H1 (cell line): ENCODE data around the gene GALNT17. TPM values are rescaled to one million over a fixed set of nuclear protein-coding genes. Genes with fewer than 3 reads are reported as not detected.

ENCODE experiments used
- CTCF ChIA-PET: fragments of 300-600 bp; sonication (Branson Sonifier 250); formaldehyde crosslinking; loops from one replicate; lab custom pipeline; 2021; ENCODE audit not compliant: partially characterized antibody; lab: Charles Lee
- POLR2A ChIA-PET: fragments of 300-600 bp; sonication (Branson Sonifier 250); formaldehyde crosslinking; loops from one replicate; lab custom pipeline; 2021; ENCODE audit warnings: inconsistent platforms; ENCODE audit not compliant: partially characterized antibody; lab: Charles Lee
- DNase-seq, 2 experiments: peaks; one replicate each; pipeline versions ENCODE4 v3.0.0 to v3.0.0-alpha.2; 2010 to 2022; ENCODE audit warnings: low spot score in 2 of 2, low read depth in 1 of 2, mixed read lengths in 1 of 2
- FAIRE-seq: peaks from 2 replicates; lab custom pipeline; 2011; peaks lifted over from hg19 to GRCh38; lab: Jason Lieb, UNC
- H2AFZ ChIP-seq: 2 replicates; pipeline ENCODE4 v1.8.1; 2012; ENCODE audit warnings: low read length, inconsistent platforms
- H2AK5ac ChIP-seq: 2 replicates; pipeline ENCODE4 v1.6.1; 2013; ENCODE audit warnings: low read depth, low read length
- H2BK120ac ChIP-seq: replicated peaks from 2 replicates; pipeline ENCODE3; 2013; ENCODE audit warnings: low read depth, low read length, inconsistent platforms
- H2BK12ac ChIP-seq: 2 replicates; pipeline ENCODE4 v1.6.1; 2013; ENCODE audit warnings: low read depth, low read length
- H2BK15ac ChIP-seq: 2 replicates; pipeline ENCODE4 v1.6.1; 2013; ENCODE audit warnings: low read length
- H2BK20ac ChIP-seq: 2 replicates; pipeline ENCODE4 v1.6.1; 2013; ENCODE audit warnings: low read length
- H2BK5ac ChIP-seq: 2 replicates; pipeline ENCODE4 v1.6.1; 2013; ENCODE audit warnings: low read depth, low read length
- H3K14ac ChIP-seq: 2 replicates; pipeline ENCODE4 v1.6.1; 2013; ENCODE audit warnings: inconsistent platforms; ENCODE audit not compliant: insufficient read length
- H3K18ac ChIP-seq: 2 replicates; pipeline ENCODE4 v1.6.1; 2013; ENCODE audit warnings: low read length; ENCODE audit errors: extremely low read depth
- H3K23ac ChIP-seq: 2 replicates; pipeline ENCODE4 v1.6.1; 2013; ENCODE audit warnings: inconsistent platforms; ENCODE audit not compliant: insufficient read length
- H3K23me2 ChIP-seq: 2 replicates; pipeline ENCODE4 v1.6.1; 2013; ENCODE audit warnings: low read depth, low read length
- H3K27ac ChIP-seq: 2 replicates; pipeline ENCODE4 v1.6.1; 2011; ENCODE audit warnings: low read depth, low read length, inconsistent platforms
- H3K27me3 ChIP-seq, 4 experiments: replicated peaks in 1 of 4; 1 replicate in 1 of 4; 2 replicates in 3 of 4; pipeline versions ENCODE4 v1.6.1 to v1.8.1; 2011 to 2013; ENCODE audit warnings: low read length in 3 of 4, mild to moderate bottlenecking in 3 of 4, inconsistent platforms in 2 of 4, mixed read lengths in 2 of 4, moderate library complexity in 1 of 4; ENCODE audit not compliant: control insufficient read depth in 3 of 4, insufficient read depth in 3 of 4; ENCODE audit errors: extremely low read depth in 1 of 4
- H3K36me3 ChIP-seq, 4 experiments: 2 replicates each; pipeline versions ENCODE4 v1.6.1 to v1.8.1; 2011 to 2013; ENCODE audit warnings: mild to moderate bottlenecking in 4 of 4, low read length in 3 of 4, moderate library complexity in 2 of 4, control low read depth in 1 of 4, inconsistent platforms in 1 of 4; ENCODE audit not compliant: insufficient read depth in 4 of 4, control insufficient read depth in 2 of 4
- H3K4ac ChIP-seq: replicated peaks from 2 replicates; pipeline ENCODE3; 2013; ENCODE audit warnings: low read length, low read depth, mixed read lengths, inconsistent platforms; ENCODE audit not compliant: insufficient read length
- H3K4me1 ChIP-seq, 4 experiments: replicated peaks in 1 of 4; 1 replicate in 1 of 4; 2 replicates in 3 of 4; pipeline versions ENCODE4 v1.6.1 to v1.8.1; 2011 to 2013; ENCODE audit warnings: low read length in 3 of 4, inconsistent platforms in 2 of 4, mixed read lengths in 1 of 4; ENCODE audit not compliant: insufficient read depth in 4 of 4, control insufficient read depth in 3 of 4
- H3K4me2 ChIP-seq, 2 experiments: 2 replicates each; pipeline versions ENCODE4 v1.6.1 to v1.8.1; 2011 to 2013; ENCODE audit warnings: low read depth in 2 of 2, low read length in 2 of 2, control low read depth in 1 of 2, inconsistent platforms in 1 of 2, mild to moderate bottlenecking in 1 of 2; ENCODE audit not compliant: insufficient read depth in 1 of 2
- H3K4me3 ChIP-seq, 4 experiments: fragments of 200-600, 300-600 bp in 1 of 4; sonication (generic), shearing (Covaris generic), sonication (Bioruptor Twin) in 1 of 4; 2 replicates each; pipeline versions ENCODE4 v1.5.1 to v1.8.1; 2011 to 2016; ENCODE audit warnings: low read length in 4 of 4, low read depth in 3 of 4, control low read depth in 2 of 4, inconsistent platforms in 2 of 4, mild to moderate bottlenecking in 2 of 4, mixed read lengths in 1 of 4, moderate library complexity in 1 of 4; ENCODE audit not compliant: insufficient read depth in 2 of 4; ENCODE audit errors: extremely low read depth in 1 of 4
- H3K56ac ChIP-seq: replicated peaks from 2 replicates; pipeline ENCODE3; 2013; ENCODE audit warnings: low read depth, mild to moderate bottlenecking, mixed read lengths, low read length, inconsistent platforms; ENCODE audit not compliant: insufficient read length
- H3K79me1 ChIP-seq: 2 replicates; pipeline ENCODE4 v1.6.1; 2013; ENCODE audit warnings: low read depth, low read length, control low read depth
- H3K79me2 ChIP-seq, 2 experiments: 2 replicates each; pipeline versions ENCODE4 v1.6.1 to v1.8.1; 2012 to 2013; ENCODE audit warnings: low read length in 2 of 2, mild to moderate bottlenecking in 2 of 2, inconsistent platforms in 1 of 2; ENCODE audit not compliant: insufficient read depth in 2 of 2, control insufficient read depth in 1 of 2
- H3K9ac ChIP-seq, 4 experiments: replicated peaks in 1 of 4; 1 replicate in 1 of 4; 2 replicates in 3 of 4; pipeline versions ENCODE4 v1.6.1 to v1.8.1; 2011 to 2013; ENCODE audit warnings: low read depth in 3 of 4, low read length in 3 of 4, control low read depth in 2 of 4, mild to moderate bottlenecking in 2 of 4, moderate library complexity in 2 of 4, inconsistent platforms in 1 of 4; ENCODE audit errors: extremely low read depth in 1 of 4
- H3K9me3 ChIP-seq, 2 experiments: 2 replicates each; pipeline versions ENCODE4 v1.6.1 to v1.8.1; 2012 to 2013; ENCODE audit warnings: mild to moderate bottlenecking in 2 of 2, moderate library complexity in 2 of 2, control low read depth in 1 of 2, inconsistent platforms in 1 of 2, low read depth in 1 of 2, low read length in 1 of 2, mixed read lengths in 1 of 2; ENCODE audit not compliant: insufficient read depth in 2 of 2
- H4K20me1 ChIP-seq, 2 experiments: replicated peaks in 1 of 2; 2 replicates each; pipeline versions ENCODE3 to v1.8.1; 2011 to 2013; ENCODE audit warnings: inconsistent platforms in 2 of 2, low read length in 2 of 2, mild to moderate bottlenecking in 1 of 2; ENCODE audit not compliant: insufficient read depth in 2 of 2, control insufficient read depth in 1 of 2
- H4K5ac ChIP-seq: 2 replicates; pipeline ENCODE4 v1.6.1; 2013; ENCODE audit warnings: low read length, low read depth, mixed read lengths, inconsistent platforms; ENCODE audit not compliant: insufficient read length
- H4K8ac ChIP-seq: 2 replicates; pipeline ENCODE4 v1.8.0; 2013; ENCODE audit warnings: mild to moderate bottlenecking, moderate library complexity, low read length, inconsistent platforms; ENCODE audit not compliant: insufficient read depth; ENCODE audit errors: extremely low read depth
- H4K91ac ChIP-seq: replicated peaks from 2 replicates; pipeline ENCODE3; 2013; ENCODE audit warnings: low read length, mixed read lengths, inconsistent platforms; ENCODE audit not compliant: insufficient read length
- BACH1 ChIP-seq: IDR thresholded peaks from 2 replicates; pipeline ENCODE4 v1.6.1; 2012; ENCODE audit warnings: low read length, improper control_type of control experiment
- CHD1 ChIP-seq: IDR thresholded peaks from 2 replicates; pipeline ENCODE4 v1.6.1; 2012; ENCODE audit warnings: low read depth, low read length, improper control_type of control experiment
- HDAC6 ChIP-seq: IDR thresholded peaks from one replicate; pipeline ENCODE4 v1.7.1; 2012; ENCODE audit warnings: low read depth, mild to moderate bottlenecking, inconsistent platforms, low read length, moderate library complexity
- JUN ChIP-seq: IDR thresholded peaks from 2 replicates; pipeline ENCODE4 v1.6.1; 2011; ENCODE audit warnings: low read depth, mild to moderate bottlenecking, improper control_type of control experiment, low read length
- MAFK ChIP-seq: IDR thresholded peaks from 2 replicates; pipeline ENCODE4 v1.6.1; 2012; ENCODE audit warnings: low read depth, mild to moderate bottlenecking, improper control_type of control experiment, low read length
- RAD21 ChIP-seq, 2 experiments: IDR thresholded peaks in 1 of 2; conservative IDR thresholded peaks in 1 of 2; 2 replicates each; pipeline ENCODE4 v1.6.1; 2011; ENCODE audit warnings: low read depth in 2 of 2, low read length in 2 of 2, improper control_type of control experiment in 1 of 2, inconsistent platforms in 1 of 2, mild to moderate bottlenecking in 1 of 2, moderate library complexity in 1 of 2
- RBBP5 ChIP-seq: IDR thresholded peaks from 2 replicates; pipeline ENCODE4 v1.7.1; 2012; ENCODE audit warnings: low read depth, mild to moderate bottlenecking, inconsistent platforms, low read length, moderate library complexity, borderline replicate concordance
- SAP30 ChIP-seq: fragments of 300-600 bp; sonication (generic); IDR thresholded peaks from 2 replicates; pipeline ENCODE4 v1.7.1; 2012; ENCODE audit warnings: low read length, moderate library complexity, mild to moderate bottlenecking, inconsistent platforms; ENCODE audit not compliant: insufficient read depth, insufficient replicate concordance
- TAF7 ChIP-seq: optimal IDR thresholded peaks from 2 replicates; pipeline ENCODE3; 2011; ENCODE audit warnings: low read depth, mild to moderate bottlenecking, inconsistent platforms, low read length, moderate library complexity, borderline replicate concordance
- WGBS, 2 experiments: shearing (Covaris generic) in 1 of 2; methylation state at CpG; one replicate each; pipeline versions ENCODE4 v1.1.6 to v1.1.7; 2013 to 2015; ENCODE audit warnings: low lambda C conversion rate in 2 of 2, mixed read lengths in 2 of 2, inconsistent platforms in 1 of 2, low coverage in 1 of 2, missing lambda C conversion rate in 1 of 2; ENCODE audit not compliant: insufficient replicate concordance in 2 of 2, insufficient coverage in 1 of 2, insufficient read length in 1 of 2; ENCODE audit errors: extremely low coverage in 1 of 2, missing lambda C conversion rate in 1 of 2; 5-methylcytosine and 5-hydroxymethylcytosine counted together
- polyA plus RNA-seq, 7 experiments: library from polyadenylated mRNA; depleted of rRNA in 3 of 7; stranded (reverse) in 5 of 7; unstranded in 2 of 7; fragments of >200 nt in 5 of 7; fragments of 200-250 nt in 2 of 7; gene quantifications; 1 replicate in 5 of 7; 2 replicates in 1 of 7; 4 replicates in 1 of 7; pipeline versions ENCODE4 v1.2.1 to v1.2.3, GENCODE V29; 2011 to 2013; ENCODE audit warnings: missing spikeins in 2 of 7, mixed read lengths in 2 of 7
- total RNA-seq: library from RNA; stranded (reverse); fragmentation: NEBNext Ultra II Directional; extraction: Animal tissue kit (Norgen Biotek cat#: 25700); gene quantifications from 2 replicates; pipeline ENCODE4 v1.2.1, GENCODE V29; 2021
- TF ChIP-seq, protein P1 (sequence below): IDR thresholded peaks from 2 replicates; pipeline ENCODE4 v1.6.1; 2012; ENCODE audit warnings: inconsistent platforms

The GALNT17 gene
- total and polyA plus RNA-seq, 2 of the 8 experiments (the other 6 are each of a cell fraction or from before 2014, with no cell fraction given): 37.7 to 47.0 TPM

DNA sequence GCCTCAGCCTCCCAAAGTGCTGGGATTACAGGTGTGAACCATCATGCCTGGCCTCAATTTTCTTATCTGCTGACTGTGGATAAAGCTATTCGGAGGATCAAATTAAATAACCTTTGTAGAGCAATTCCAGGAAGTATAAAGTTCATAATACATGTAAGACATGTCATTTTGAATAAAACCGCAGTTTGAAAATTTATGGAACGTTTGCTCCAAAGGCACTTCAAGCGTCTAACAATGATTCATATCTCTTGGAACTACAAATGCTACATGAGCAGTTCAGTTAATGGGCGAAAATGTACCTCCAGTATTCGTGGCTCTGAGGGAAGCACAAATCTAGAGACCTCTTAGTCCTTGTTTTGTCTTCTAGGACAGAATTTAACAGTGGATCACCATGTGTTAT, 190.3 kb downstream of the GALNT17 start:
- Histone ChIP-seq H3K9ac (no peak overlapping the region), H4K8ac (no peak overlapping the region), H3K4ac (no peak overlapping the region), H2BK20ac (no peak overlapping the region), H4K5ac (no peak overlapping the region), H3K23ac (no peak overlapping the region), H3K23me2 (no peaks in the 10 kb centered on the region), H2BK15ac (no peak overlapping the region), H3K4me3 (no peak overlapping the region), H3K79me2 (peaks cover 0 to 82% of the 10 kb centered on the region in 2 experiments; a peak in 3 of 4 replicates), H3K36me3 (no peaks in the 10 kb centered on the region), H3K4me2 (no peak overlapping the region), H3K4me1 (peaks cover 4 to 10% (median 7%) of the 10 kb centered on the region in 4 experiments; a peak in 6 of 7 replicates), H2AFZ (no peak overlapping the region), H3K56ac (no peak overlapping the region), H2BK120ac (no peak overlapping the region), H3K27ac (no peak overlapping the region), H2BK12ac (no peak overlapping the region), H3K14ac (no peak overlapping the region), H3K9me3 (no peaks in the 10 kb centered on the region), H2AK5ac (no peak overlapping the region), H4K91ac (no peak overlapping the region), H3K18ac (no peak overlapping the region), H3K27me3 (no peaks in the 10 kb centered on the region), H2BK5ac (no peak overlapping the region), H3K79me1 (peaks cover 8% of the 10 kb centered on the region; the same call in 1 of the 2 replicates), H4K20me1 (no peaks in the 10 kb centered on the region)
- ChIA-PET CTCF (no interaction called here), POLR2A (no interaction called here)
- FAIRE-seq: no peak
- 90% methylated on average over 6 of the region's 6 CpGs; no CpG with 5 or more reads in 1 of the 2 experiments for WGBS, 2 experiments
- no peak for DNase-seq
- TF ChIP-seq TAF7 (no peak), RBBP5 (no peak), MAFK (no peak), HDAC6 (no peak), JUN (no peak), RAD21 (IDR thresholded peaks at IDR 0.05 in 1 of 2, conservative IDR thresholded peaks at IDR 0.05 in 1 of 2; ENCODE audit: low read depth in 2 of 2, low read length in 2 of 2) (no peak), BACH1 (no peak), SAP30 (no peak), CHD1 (no peak)
- TF ChIP-seq, protein P1, sequence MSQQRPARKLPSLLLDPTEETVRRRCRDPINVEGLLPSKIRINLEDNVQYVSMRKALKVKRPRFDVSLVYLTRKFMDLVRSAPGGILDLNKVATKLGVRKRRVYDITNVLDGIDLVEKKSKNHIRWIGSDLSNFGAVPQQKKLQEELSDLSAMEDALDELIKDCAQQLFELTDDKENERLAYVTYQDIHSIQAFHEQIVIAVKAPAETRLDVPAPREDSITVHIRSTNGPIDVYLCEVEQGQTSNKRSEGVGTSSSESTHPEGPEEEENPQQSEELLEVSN: no peak
